Activated naive CD4-positive, alpha-beta T cell treated with Interleukin-2 at 50 U/mL for 16 hours (primary cell): Measurements from ENCODE around the gene GTF3C4.

ENCODE experiments used
- DNase-seq: peaks from one replicate; pipeline ENCODE4 v3.0.0-alpha.2; 2020

GTF3C4 gene

GRCh38 chr9:132739710-132740310, 69.5 kb downstream of the GTF3C4 start:
- no peak for DNase-seq

GRCh38 chr9:132740526-132741309, 70.5 kb downstream of the GTF3C4 start:
- no peak for DNase-seq

- DNase-seq: no peak
Measured at GRCh38 chr9:132742821-132743311, 72.6 kb downstream of the GTF3C4 start.

- no peak for DNase-seq
Measured at GRCh38 chr9:132743931-132744479, 73.7 kb downstream of the GTF3C4 start.
